Trophoblast cell (in vitro differentiated cells and primary cell): ENCODE measurements around the gene DNM1.

Experiments
- DNase-seq, 2 donors: peaks; one replicate each; pipeline ENCODE4 v3.0.0-alpha.2; 2016
- H2AFZ ChIP-seq: 2 replicates; pipeline ENCODE4 v1.6.1; 2013; ENCODE audit warnings: low read length, moderate library complexity, mild to moderate bottlenecking; ENCODE audit not compliant: insufficient read depth, poor library complexity
- H2AK5ac ChIP-seq: 2 replicates; pipeline ENCODE4 v1.6.1; 2013; ENCODE audit warnings: mild to moderate bottlenecking, low read length
- H2BK120ac ChIP-seq: 2 replicates; pipeline ENCODE4 v1.6.1; 2013; ENCODE audit warnings: low read length, mild to moderate bottlenecking, moderate library complexity; ENCODE audit not compliant: insufficient read depth, poor library complexity
- H2BK12ac ChIP-seq: 2 replicates; pipeline ENCODE4 v1.6.1; 2013; ENCODE audit warnings: mild to moderate bottlenecking, low read length, moderate library complexity
- H2BK5ac ChIP-seq: 2 replicates; pipeline ENCODE4 v1.6.1; 2013; ENCODE audit warnings: low read length, low read depth, moderate library complexity, mild to moderate bottlenecking; ENCODE audit not compliant: poor library complexity
- H3K14ac ChIP-seq: 2 replicates; pipeline ENCODE4 v1.6.1; 2013; ENCODE audit warnings: mild to moderate bottlenecking, low read length
- H3K18ac ChIP-seq: 2 replicates; pipeline ENCODE4 v1.6.1; 2013; ENCODE audit warnings: mild to moderate bottlenecking, low read length
- H3K23ac ChIP-seq: 2 replicates; pipeline ENCODE4 v1.6.1; 2013; ENCODE audit warnings: low read length
- H3K27ac ChIP-seq: 2 replicates; pipeline ENCODE4 v1.5.1; 2013; ENCODE audit warnings: low read depth, mild to moderate bottlenecking, inconsistent platforms, low read length, moderate library complexity
- H3K27me3 ChIP-seq: 2 replicates; pipeline ENCODE4 v1.6.1; 2013; ENCODE audit warnings: inconsistent platforms, mild to moderate bottlenecking, low read length, moderate library complexity; ENCODE audit not compliant: insufficient read depth
- H3K36me3 ChIP-seq, 2 experiments: 1 replicate in 1 of 2; 2 replicates in 1 of 2; pipeline ENCODE4 v1.6.1; 2013; ENCODE audit warnings: low read length in 2 of 2, mild to moderate bottlenecking in 2 of 2, moderate library complexity in 1 of 2; ENCODE audit not compliant: insufficient read depth in 2 of 2, control insufficient read depth in 1 of 2
- H3K4ac ChIP-seq: 2 replicates; pipeline ENCODE4 v1.6.1; 2013; ENCODE audit warnings: low read depth, mild to moderate bottlenecking, low read length, moderate library complexity
- H3K4me1 ChIP-seq, 2 experiments: 1 replicate in 1 of 2; 2 replicates in 1 of 2; pipeline ENCODE4 v1.6.1; 2013; ENCODE audit warnings: low read length in 2 of 2, mild to moderate bottlenecking in 2 of 2, moderate library complexity in 1 of 2; ENCODE audit not compliant: insufficient read depth in 2 of 2, control insufficient read depth in 1 of 2
- H3K4me2 ChIP-seq: 2 replicates; pipeline ENCODE4 v1.6.1; 2013; ENCODE audit warnings: inconsistent platforms, mild to moderate bottlenecking, low read length, moderate library complexity
- H3K4me3 ChIP-seq: 2 replicates; pipeline ENCODE4 v1.5.1; 2013; ENCODE audit warnings: mild to moderate bottlenecking, low read depth, low read length, inconsistent platforms
- H3K79me1 ChIP-seq: one replicate; pipeline ENCODE4 v1.6.1; 2013; ENCODE audit warnings: low read length
- H3K79me2 ChIP-seq: 2 replicates; pipeline ENCODE4 v1.6.1; 2013; ENCODE audit warnings: low read length, mild to moderate bottlenecking; ENCODE audit not compliant: control insufficient read depth, insufficient read depth, poor library complexity
- H3K9ac ChIP-seq: 2 replicates; pipeline ENCODE4 v1.6.1; 2013; ENCODE audit warnings: mild to moderate bottlenecking, low read length
- H3K9me3 ChIP-seq: 2 replicates; pipeline ENCODE4 v1.6.1; 2013; ENCODE audit warnings: low read depth, mild to moderate bottlenecking, control low read depth, inconsistent platforms, low read length; ENCODE audit not compliant: insufficient read depth
- H4K12ac ChIP-seq: 2 replicates; pipeline ENCODE4 v1.6.1; 2013; ENCODE audit warnings: low read depth, mild to moderate bottlenecking, low read length, moderate library complexity
- H4K8ac ChIP-seq: 2 replicates; pipeline ENCODE4 v1.6.1; 2013; ENCODE audit warnings: low read depth, mild to moderate bottlenecking, low read length, moderate library complexity
- H4K91ac ChIP-seq: one replicate; pipeline ENCODE4 v1.6.1; 2013; ENCODE audit warnings: low read depth, mild to moderate bottlenecking, low read length, moderate library complexity
- WGBS: extraction: QIAGEN DNeasy Blood & Tissue Kit; methylation state at CpG from one replicate; pipeline ENCODE4 v1.1.7; 2013; ENCODE audit warnings: missing lambda C conversion rate; ENCODE audit not compliant: insufficient read length, insufficient coverage; ENCODE audit errors: extremely low coverage; 5-methylcytosine and 5-hydroxymethylcytosine counted together

The DNM1 gene

DNA sequence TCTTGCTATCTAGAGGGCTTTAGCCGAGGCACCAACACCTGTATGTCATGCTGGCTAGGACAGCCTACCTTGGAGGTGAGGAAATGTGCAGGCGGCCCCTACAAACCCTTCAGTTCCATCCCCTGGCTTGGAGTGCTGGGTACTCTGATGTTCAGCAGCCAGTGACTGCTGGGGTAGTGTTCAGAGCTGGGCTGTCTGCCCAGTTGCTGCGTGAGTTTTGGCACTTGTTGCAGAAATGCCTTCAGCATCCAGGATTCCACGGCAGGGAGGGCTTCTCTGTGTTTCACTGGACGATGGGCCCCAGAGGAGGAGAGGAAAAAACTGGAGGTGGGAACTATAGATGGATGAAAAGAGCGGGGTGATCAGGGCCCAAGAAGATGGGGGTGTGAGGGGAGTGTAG lies 83.3 kb downstream of the DNM1 start:
- Histone ChIP-seq H3K9me3 (no peaks in the 10 kb centered on the region), H4K91ac (no peak overlapping the region), H4K8ac (no peak overlapping the region), H2AK5ac (no peak overlapping the region), H3K79me1 (no peaks in the 10 kb centered on the region), H3K4me2 (no peak overlapping the region), H3K36me3 (peaks cover 24 to 27% of the 10 kb centered on the region in 2 experiments), H3K27me3 (no peaks in the 10 kb centered on the region), H2BK120ac (no peak overlapping the region), H2AFZ (no peak overlapping the region), H2BK5ac (no peak overlapping the region), H3K14ac (no peak overlapping the region), H3K4me3 (no peak overlapping the region), H3K27ac (no peak overlapping the region), H4K12ac (no peak overlapping the region), H3K18ac (no peak overlapping the region), H3K79me2 (no peaks in the 10 kb centered on the region), H3K4ac (no peak overlapping the region), H3K9ac (peak overlapping the region; percentile 30), H2BK12ac (no peak overlapping the region), H3K4me1 (no peaks in the 10 kb centered on the region), H3K23ac (no peak overlapping the region)
- WGBS: no CpG with 5 or more reads among the region's 6 CpGs
- DNase-seq: no peak

DNA sequence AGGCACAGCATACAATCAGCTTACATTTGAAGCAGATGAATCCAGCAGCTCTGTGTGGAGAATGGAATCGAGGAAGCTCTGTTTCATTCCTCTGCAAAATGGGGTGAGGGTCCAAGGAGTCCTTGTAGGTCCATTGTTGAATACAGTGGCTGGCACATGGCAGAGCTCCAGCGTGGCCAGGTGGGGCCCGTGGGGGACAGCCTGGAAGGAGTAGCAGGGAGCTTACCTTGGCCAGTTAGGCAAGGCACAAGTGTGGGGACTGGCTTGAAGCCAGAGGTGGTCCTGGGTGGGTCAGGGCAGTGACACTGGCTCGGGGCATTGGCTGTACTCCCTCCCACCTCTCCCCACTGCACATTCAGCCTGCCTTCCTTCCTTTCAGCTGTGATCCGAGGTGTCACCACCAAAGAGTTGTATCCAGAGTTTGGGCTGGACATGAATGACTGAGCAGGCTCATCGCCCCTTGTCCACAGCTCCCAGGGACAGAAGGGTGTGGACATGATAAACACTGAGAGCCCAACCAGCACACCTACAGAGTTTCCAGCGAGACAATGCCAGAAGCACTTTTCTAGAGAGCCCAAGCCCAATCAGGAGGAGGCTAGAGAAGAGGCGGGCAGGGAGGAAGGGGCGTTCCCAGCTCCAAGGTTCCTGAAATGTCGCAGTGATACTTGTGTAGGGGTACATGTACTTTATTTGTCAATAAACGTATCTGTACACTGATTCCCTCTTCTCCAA lies 85.3 kb downstream of the DNM1 start:
- whole genome bisulfite sequencing: no CpG with 5 or more reads among the region's 11 CpGs
- Histone ChIP-seq H2AK5ac (no peak overlapping the region), H3K23ac (no peak overlapping the region), H3K79me1 (no peaks in the 10 kb centered on the region), H3K9me3 (no peaks in the 10 kb centered on the region), H3K9ac (no peak overlapping the region), H3K79me2 (no peaks in the 10 kb centered on the region), H4K12ac (no peak overlapping the region), H3K27ac (no peak overlapping the region), H2AFZ (no peak overlapping the region), H3K4me2 (no peak overlapping the region), H3K36me3 (peaks cover 24 to 27% of the 10 kb centered on the region in 2 experiments), H2BK12ac (no peak overlapping the region), H3K4ac (no peak overlapping the region), H3K4me1 (no peaks in the 10 kb centered on the region), H2BK120ac (no peak overlapping the region), H3K18ac (no peak overlapping the region), H3K27me3 (no peaks in the 10 kb centered on the region), H4K8ac (no peak overlapping the region), H3K4me3 (no peak overlapping the region), H2BK5ac (no peak overlapping the region), H4K91ac (no peak overlapping the region), H3K14ac (no peak overlapping the region)
- DNase-seq: no peak

DNA sequence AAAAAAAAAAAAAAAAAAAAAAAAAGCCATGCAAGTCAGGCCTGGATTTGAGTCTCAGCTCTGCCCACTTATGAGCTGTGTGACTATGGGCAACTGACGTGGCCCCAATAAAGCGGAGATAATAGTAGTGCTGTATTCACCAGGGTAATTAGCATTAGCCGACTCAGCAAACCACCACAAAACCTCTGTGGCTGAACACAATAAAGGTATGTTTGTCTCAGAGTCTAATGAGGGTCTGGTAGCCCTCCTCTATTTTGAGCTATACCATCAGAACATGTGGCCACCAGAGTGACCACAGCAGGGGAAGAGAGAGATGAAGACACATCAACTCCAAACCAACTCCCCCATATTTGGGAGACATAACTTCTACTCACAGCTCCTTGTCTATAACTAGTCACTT lies 88.8 kb downstream of the DNM1 start:
- no peak overlapping the region for H3K23ac ChIP-seq
- H3K27me3 ChIP-seq: no peaks in the 10 kb centered on the region
- H3K27ac ChIP-seq: no peak overlapping the region
- no peak overlapping the region for H2AK5ac ChIP-seq
- no peak overlapping the region for H3K18ac ChIP-seq
- H2BK12ac ChIP-seq: no peak overlapping the region
- no peak overlapping the region for H3K4ac ChIP-seq
- no peak overlapping the region for H3K14ac ChIP-seq
- no peaks in the 10 kb centered on the region for H3K79me1 ChIP-seq
- H3K4me3 ChIP-seq: no peak overlapping the region
- no CpG with 5 or more reads among the region's 3 CpGs for WGBS
- peaks cover 9% of the 10 kb centered on the region in 2 experiments for H3K36me3 ChIP-seq
- no peak overlapping the region for H4K8ac ChIP-seq
- H3K79me2 ChIP-seq: no peaks in the 10 kb centered on the region
- no peak overlapping the region for H4K12ac ChIP-seq
- no peaks in the 10 kb centered on the region for H3K9me3 ChIP-seq
- H2BK120ac ChIP-seq: no peak overlapping the region
- no peak for DNase-seq
- no peak overlapping the region for H3K4me2 ChIP-seq
- H4K91ac ChIP-seq: no peak overlapping the region
- H3K4me1 ChIP-seq: peaks cover 6 to 8% of the 10 kb centered on the region in 2 experiments
- no peak overlapping the region for H2AFZ ChIP-seq
- H3K9ac ChIP-seq: no peak overlapping the region
- H2BK5ac ChIP-seq: no peak overlapping the region

DNA sequence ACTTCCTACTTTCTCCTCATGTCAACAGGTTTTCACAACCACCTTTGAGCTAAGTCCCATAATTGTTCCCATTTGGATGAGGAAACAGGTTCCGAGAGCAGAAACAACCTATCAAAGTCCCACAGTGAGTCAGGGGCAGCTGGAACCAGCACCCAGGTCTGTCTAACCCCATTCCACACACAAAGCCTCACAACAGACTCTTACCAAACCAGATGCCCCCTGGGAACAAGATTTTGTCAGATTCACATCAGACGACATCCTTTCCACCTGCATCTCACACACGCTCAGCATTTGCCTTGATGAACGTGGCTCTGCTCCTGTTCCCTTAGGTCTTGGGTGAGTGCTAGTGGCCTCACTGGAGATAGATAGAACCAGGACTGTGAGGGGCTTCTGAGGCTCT lies 89.9 kb downstream of the DNM1 start:
- H3K23ac ChIP-seq: no peak overlapping the region
- no peak overlapping the region for H4K12ac ChIP-seq
- H3K18ac ChIP-seq: no peak overlapping the region
- no peak overlapping the region for H2BK12ac ChIP-seq
- no peaks in the 10 kb centered on the region for H3K27me3 ChIP-seq
- H3K36me3 ChIP-seq: peaks cover 7 to 9% of the 10 kb centered on the region in 2 experiments
- H3K4me3 ChIP-seq: no peak overlapping the region
- no peak overlapping the region for H4K91ac ChIP-seq
- H2BK5ac ChIP-seq: no peak overlapping the region
- no peaks in the 10 kb centered on the region for H3K79me1 ChIP-seq
- no peak overlapping the region for H3K9ac ChIP-seq
- peak; percentile 89 to 93 for DNase-seq
- H3K27ac ChIP-seq: no peak overlapping the region
- H3K9me3 ChIP-seq: no peaks in the 10 kb centered on the region
- no peak overlapping the region for H3K4ac ChIP-seq
- no peak overlapping the region for H3K14ac ChIP-seq
- H3K79me2 ChIP-seq: no peaks in the 10 kb centered on the region
- no peak overlapping the region for H3K4me2 ChIP-seq
- no CpG with 5 or more reads among the region's 4 CpGs for WGBS
- H4K8ac ChIP-seq: no peak overlapping the region
- H2AK5ac ChIP-seq: no peak overlapping the region
- H2BK120ac ChIP-seq: no peak overlapping the region
- H2AFZ ChIP-seq: no peak overlapping the region
- H3K4me1 ChIP-seq: peaks cover 6 to 8% of the 10 kb centered on the region in 2 experiments
